EH (cell line): ENCODE results near the gene DCAF10.
"Not testable (repeated sequence)": the region's sequence is repeated elsewhere in the genome, so short reads cannot be mapped to it uniquely, and the experiment has no call there.

ENCODE experiments used
- DNase-seq: peaks from one replicate; pipeline ENCODE4 v3.0.0-alpha.2; 2015; ENCODE audit warnings: low read depth

DCAF10 gene

DNA sequence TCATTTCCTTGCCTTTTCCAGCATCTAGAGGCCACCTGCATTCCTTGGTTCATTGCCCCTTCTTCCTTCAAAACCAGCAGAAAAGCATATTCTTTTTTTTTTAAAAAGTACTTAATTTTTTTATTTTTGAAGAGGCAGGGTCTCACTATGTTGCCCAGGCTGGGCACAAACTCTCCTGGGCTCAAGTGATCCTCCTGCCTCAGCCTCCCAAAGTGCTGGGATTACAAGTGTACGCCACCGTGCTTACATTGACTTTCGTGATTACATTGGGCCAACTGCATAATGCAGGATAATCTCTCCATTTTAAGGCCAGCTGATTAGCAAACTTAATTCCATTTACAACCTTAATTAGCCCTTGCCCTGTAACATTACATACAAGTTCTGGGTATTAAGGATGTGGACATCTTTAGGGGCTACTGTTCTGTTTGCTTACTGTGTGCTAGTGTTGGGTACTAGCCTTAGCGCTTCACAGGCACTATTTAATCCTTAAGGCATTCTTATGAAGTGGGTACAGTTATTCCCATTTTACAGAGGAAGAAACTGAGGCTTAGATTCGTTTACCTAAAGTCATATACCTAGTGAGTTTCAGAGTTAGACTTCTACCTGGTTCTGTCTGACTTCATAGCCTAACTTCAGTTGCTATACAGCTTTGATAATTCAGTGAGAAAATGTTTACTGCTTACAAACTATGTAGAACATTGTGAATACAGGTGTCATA, 69.6 kb downstream of the DCAF10 start:
- DNase-seq = no peak

DNA sequence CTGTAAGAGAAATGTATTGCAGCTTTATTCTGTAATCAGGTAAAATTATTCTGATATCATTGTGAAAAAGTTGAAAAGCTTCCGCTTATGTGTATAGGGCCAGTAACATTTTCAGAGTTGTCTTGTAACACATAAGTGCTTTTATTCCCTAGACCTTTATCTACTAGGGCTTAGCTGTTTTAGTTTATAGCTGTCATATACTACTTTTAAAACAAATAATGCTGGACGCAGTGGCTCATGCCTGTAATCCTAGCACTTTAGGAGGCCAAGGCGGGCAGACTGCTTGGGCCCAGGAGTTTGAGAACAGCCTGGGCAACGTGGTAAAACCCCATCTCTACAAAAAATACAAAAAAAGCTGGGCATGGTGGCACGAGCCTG, 70.2 kb downstream of the DCAF10 start:
- no peak for DNase-seq

DNA sequence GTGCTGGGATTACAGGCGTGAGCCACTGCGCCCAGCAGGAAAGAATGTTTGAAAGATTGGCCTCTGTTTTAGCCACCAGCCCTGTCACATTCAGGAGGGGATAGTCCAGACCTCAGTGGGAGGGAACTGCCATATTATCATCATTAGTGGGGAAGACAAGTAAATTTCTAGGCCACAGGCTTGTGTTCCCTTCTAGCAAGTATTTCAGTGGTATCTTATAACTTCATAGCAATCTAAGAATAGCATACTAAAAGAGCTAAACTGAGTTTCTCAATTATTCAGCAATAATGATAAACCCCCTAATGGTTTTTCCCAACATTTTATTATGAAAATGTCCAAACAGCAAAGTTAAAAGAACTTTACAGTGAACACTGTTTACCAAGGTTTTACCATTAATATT, 73.4 kb downstream of the DCAF10 start:
- DNase-seq = no peak

DNA sequence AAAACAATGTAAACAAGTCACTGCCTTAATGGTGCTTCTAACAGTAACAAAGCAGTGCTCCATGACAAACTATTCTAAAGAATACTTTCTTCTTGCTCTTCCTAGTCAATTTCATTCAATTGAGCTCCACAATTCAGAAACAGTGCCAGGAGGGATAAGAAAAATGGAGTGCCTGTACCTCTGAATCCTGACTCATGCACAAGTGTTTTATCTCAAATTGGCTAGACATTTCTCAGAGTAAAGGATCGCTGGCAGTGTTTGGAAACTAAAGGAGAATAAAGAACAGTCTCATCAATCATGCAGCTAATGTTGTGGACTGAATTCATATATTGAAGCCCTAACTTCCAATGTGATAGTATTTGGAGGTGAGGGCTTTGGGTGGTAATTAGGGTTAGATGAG, 75.8 kb downstream of the DCAF10 start:
- no peak for DNase-seq

DNA sequence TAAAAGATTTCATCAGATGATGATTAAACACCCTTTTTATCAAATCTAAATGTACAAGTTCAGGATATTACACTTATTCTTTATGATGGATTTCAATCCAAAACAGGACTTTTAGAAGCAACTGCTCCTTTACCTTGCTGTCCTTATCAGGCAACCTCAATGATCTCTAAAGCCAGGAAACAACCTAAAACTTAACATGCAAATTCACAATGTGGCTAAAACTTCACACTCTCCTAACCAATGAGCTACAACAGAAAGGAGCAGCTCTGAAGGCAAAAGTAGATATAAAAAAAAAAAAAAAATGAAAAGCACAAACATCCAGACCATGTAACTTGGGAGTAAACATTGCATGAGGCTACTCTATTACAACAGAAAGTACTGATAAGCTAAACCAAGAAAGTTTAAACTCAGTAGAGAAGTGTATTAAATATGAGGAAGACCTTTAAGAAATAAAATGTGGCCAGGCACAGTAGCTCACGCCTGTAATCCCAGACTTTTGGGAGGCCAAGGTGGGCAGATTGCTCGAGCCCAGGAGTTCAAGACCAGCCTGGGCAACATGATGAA, 80.4 kb downstream of the DCAF10 start:
- DNase-seq = no peak

DNA sequence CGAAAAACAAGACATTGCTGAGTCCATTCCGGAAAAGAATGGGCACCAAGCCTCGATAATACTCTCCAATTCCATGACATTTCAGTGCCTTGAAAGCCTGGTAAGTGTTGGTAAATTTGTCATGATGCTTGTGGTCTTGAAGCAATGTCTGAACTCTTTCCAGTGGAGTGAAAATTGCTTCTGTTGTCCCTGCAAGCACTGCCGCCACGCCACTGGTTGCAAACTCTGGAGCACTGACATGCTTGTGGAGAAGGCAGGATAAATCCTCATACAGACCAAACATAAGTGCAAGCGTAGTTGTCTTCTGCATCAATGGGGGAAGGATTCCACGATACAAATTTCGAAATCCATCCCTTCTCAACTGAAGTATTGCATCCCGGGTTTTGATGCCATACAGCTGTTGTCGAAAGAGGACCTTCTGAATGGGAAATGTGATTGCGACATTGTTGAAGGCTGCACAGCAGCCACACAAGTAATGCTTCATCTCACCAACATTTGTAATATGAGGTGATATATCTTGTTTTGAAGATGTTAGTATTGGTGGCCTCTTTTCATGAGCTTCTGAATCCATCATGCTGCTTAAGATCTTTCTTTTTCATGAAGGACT, 87.5 kb downstream of the DCAF10 start:
- not testable (repeated sequence) for DNase-seq

DNA sequence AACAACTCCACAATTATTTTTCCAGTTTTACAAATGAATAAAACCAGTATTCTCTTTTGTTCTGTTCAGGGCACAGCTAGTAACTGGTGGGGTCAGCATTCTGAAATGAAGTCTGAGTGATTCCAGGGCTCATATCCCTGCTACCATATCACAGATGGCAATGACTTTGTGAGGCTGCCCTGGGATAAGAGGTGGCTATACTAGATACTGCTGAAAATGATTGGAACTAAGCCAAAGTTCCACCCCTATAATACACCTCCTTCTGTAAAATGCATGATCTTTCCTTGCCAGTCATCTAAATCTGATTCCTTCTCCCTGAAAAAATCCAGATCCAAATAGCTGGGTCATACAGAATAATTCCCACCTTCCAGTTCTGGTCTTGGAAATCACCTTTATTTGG, 88.9 kb downstream of the DCAF10 start:
- no peak for DNase-seq

DNA sequence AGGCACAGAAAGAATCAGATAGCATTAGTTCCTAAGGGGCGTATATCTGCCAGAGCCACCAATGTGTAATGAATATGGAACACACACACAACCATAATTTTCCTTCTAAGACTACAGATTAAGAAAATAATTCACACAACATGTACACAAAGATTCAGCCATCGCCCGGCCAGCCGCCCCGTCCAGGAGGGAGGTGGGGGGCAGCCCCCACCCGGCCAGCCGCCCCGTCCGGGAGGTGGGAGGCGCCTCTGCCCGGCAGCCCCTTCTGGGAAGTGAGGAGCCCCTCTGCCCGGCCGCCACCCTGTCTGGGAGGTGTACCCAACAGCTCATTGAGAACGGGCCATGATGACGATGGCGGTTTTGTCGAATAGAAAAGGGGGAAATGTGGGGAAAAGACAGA, 90.4 kb downstream of the DCAF10 start:
- not testable (repeated sequence) for DNase-seq

DNA sequence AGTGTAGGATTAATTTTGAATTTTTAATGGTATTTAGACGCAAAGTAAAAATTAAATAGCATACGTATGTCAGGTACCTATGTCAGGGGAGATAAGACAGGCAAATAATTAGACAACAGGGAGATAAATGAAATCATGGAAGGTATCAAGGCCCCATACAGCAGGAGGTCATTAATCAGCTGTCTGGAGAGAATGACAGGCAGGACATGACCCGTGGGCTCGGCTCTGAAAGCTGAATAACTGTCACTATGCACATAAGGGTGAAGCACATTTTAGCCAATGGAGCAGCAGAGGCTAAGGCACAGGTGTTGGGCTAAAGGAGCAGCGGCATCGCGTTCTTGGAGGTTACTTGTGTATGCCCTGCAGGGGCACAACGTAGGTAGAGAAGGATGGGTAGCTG, 91.5 kb downstream of the DCAF10 start:
- DNase-seq = no peak

DNA sequence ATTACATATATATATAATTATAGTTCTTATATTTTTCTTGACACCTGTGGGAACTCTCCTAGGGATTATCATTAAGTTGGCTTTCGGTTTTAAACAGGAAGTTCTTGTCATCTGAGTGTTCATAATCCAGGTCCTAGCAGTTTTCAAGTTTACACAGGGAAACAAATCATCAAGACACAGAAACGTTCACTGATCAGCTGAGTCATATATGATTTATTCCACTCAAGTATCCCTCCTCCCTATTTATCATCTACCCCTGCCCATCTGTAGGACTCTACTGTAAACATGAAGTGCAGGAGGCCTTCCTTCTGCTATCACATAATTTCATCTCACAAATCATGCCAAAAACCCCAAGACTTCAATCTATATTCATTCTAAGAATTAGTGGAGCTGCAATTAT, 97.1 kb downstream of the DCAF10 start:
- no peak for DNase-seq

DNA sequence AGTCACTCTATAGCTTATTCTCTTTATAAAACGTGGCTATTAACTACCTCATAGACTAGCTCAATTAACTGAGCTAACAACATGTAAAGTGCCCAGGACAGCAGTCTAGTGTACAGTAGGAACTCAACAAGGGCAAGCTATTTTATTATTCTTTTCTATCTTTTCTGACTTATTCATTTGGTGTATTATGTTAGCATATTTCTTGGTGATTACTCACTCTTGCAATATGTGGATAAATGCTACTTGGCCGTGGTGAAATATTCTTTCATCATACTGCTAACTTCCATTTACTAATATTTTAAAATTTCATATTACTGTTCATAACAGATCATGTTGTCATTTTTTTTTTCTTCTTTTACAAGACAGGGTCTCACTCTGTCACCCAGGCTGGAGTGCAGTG, 98.4 kb downstream of the DCAF10 start:
- DNase-seq = peak; percentile 48

DNA sequence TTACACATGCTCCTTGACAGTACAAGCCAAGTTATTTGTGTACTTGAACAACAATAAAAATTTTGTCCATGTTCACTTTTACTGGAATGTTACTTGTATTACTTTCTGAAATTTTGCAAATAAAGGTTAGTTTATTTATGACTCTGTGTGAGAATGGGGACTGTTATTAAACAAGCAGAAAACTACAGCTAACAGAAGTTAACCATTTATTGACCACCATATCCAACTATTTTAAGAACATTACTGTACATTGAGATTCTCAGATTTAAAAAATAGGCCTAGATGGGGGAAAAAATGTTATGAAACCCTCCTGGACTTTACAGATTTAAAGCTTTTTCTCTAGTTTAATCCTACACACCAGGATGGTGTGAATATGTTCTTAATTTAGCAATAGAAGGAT, 101.5 kb downstream of the DCAF10 start:
- DNase-seq = no peak

DNA sequence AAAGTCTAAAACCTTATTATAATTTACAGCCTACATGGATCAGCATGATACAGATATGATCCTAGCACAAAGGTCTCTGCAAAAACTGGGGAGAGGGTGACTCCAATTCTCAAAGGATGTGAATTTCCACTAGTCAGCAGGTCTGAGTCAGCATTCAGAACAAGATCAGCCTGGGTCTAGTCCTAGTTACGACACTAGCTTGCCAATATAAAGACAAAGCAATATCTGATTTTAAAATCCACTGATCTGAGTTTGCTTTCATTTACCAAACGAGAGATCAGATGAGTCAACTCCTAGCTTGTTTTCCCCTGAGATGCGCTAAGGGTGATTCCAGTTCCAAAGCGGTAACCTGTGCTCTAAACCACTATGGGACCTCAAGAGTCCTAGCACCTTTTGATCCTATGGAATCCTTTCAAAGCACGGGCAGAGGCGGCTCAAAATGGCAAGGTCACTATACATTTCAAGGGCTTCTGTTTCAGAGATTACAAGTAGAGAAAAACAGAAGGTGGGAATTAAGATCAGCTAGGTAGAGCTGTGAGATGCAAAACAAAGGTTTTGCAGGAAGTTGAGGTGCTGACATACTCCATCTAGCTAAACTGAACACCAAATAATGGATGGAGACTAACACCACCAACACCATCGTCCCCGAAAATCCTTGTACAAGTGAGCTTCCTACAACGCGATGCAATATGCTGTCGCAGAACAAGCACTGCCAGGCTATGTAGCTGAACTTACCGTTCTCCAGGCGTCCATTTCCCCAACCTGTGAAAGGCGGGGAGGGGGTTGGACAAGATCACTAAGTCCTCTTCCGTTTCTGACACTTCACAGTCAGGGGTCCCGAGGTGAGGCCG, 102.4 kb downstream of the DCAF10 start:
- peak; percentile 45 for DNase-seq

DNA sequence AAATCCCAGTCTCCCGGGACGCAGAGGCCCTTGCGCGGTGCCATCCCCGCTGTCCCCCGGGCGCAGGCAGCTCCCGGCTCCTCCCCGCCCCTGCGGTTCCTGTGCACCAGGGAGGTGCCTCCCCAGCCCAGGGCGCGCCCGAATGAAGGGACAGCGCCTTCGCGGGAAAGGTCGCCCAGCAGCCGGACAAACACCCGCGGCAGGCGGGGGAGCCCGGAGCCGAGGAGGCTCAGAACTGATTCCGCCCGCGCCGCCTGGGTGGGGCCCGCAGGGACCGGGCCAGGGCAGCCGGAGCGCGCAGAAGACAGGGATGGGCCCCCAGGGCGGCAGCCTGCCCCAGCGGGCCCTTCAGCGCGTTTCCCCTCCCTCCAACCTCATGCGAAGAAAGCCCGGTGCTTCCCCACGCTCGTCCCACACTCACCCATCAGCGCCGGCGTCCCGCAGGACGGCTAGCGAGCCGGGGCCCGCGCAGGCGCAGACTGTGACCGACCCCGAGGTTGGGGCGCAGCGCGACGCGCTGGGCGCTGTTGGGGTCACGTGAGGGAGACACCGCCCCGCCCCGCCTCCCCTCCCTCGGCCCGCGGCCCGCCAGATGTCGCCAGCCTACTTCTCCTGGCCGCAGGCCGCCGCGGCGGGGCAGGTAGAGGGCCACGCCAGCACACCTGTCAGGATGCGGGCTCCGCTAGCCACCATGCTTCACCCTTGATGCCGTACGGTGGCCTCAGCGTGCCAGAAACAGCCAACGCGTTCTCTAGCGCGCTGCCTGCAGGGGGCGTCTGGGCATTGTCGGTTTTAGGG, 103.2 kb downstream of the DCAF10 start, which contains the start of gene SLC25A51:
Gene SLC25A51, minus strand, starts transcription at position 481 of the 798 bp plus-strand sequence. CDS start 15,577 bp downstream, outside the sequence.
- DNase-seq = peak; percentile 88

DNA sequence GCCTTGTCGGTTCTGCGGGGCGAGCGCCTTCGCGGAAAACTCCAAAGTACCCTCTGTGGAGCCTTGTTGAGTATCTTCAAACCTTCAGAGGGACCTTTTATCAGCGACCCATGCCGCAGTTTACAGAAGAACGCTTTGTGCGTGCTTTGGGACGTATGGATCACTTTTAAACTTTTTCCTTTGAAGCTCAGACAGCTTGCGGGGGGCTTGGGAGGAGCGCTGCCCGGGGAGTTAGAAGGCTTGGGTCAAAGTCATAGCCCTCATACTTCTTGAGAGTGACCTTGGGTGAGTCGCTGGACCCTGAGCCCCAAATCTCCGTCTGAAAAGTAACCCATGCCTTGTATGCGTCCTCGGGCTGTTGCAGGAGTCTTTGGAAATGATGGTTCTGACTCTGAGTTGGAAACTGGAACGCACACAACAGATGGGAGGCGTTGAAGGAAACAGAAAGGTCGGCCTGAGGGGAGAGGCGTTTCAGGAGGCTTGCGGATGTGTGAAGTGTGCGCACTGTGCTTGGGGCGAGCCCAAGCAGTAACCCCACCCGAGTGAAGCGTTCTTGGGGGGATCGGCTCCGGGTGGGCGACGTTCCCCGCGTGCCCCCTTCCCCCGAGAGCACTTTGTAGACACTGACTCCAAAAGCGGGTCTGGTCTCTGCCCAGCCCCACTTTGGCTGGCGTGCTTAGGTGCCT, 104.0 kb downstream of the DCAF10 start:
- peak; percentile 65 for DNase-seq

DNA sequence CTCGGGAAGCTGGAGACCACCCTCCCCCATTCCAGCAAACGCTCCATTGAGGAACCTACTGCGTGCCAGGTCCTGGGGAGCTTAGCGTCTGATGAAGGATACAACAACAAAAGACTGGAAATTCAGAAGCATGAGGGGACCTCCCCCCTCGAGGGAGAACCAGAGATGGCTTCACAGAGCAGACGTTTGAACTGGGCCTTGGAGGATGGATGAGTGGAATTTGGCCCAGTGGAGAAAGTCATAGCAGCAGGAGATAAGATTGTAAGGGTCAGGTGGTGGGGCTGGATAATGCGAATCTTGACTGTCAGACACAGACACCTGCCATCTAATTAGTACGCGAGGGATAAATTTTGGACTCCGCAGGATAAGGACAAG, 104.5 kb downstream of the DCAF10 start:
- DNase-seq = no peak

DNA sequence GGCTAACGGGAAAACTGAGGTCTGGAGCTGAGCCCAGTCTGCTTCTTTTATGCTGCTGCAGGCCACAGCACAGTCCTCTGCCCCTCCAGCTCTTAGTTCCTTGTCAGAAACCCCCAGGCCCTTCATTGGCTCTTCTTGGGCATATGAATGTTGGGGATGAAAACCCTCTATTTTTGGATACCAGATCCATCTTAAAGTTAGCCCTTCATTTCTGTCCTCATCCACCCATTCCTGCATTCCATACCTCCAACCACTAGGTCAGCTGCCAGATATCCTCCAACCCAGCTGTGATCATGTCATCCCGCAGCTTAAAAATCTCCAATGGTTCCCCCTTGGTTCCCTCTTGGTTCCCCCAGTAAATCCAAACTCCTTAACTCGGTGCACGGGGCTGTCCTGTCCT, 105.2 kb downstream of the DCAF10 start:
- no peak for DNase-seq

DNA sequence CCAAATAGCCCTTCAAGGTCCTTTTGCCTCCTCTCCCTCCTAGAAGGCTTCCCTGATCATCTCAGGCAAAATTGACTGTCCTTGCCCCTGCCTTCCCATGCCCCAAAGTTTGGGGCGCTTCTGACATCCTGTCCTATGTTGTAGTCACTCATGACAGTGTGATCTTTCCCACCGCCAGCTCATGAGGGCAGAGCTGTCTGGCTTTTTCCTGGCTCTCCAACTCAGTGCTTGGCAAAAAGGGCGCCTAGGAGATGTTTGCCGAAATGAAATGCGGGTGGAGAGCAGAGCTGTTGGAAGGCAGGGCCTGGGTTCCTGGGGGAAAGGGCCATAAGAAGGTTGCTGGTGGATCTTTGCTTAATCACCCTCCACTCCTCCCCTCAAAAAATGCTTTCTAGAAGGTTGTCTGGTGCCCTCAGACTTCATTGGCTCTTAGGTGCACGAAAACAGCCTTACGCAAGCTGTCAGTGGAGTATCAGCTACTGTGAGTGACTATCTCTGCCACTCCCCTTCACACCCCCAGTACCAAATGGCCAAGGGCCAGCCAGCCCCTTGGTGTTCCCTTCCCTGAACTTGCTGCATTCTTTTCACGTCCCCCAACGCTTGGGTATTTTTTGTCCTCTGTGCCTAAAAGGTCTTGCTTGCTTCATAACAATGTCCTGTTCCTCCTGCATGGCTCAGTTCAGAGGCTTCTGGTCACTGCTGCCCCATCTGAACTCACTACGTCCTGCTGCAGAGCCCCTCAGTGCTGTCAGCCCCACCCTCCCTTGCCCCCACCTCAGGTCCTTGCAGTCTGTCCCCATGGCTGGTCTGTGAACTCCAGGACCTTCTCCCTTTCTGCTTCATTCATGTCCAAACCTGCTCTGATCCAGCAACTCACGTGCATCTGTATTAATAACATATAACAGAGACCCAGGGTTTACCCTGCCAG, 106.0 kb downstream of the DCAF10 start:
- DNase-seq = no peak

DNA sequence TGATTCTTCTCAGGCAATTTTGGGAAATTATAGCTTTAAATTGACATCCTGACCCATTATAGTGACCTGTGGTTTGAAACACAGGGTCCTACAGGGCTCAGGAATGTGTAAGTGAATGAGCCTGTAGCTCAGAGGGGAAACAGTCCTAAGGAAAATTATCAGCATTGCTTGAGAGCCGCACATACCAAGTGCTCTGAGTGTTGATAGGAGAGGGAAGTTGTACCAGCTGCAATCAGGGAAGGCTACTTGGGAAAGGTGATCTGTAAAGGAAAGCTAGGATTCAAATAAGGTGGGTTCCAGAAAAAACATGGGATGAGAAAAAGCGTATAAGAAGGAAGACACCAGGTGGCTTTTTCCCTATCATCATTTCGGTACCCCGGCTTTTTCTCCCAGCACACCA, 107.7 kb downstream of the DCAF10 start:
- DNase-seq = no peak

DNA sequence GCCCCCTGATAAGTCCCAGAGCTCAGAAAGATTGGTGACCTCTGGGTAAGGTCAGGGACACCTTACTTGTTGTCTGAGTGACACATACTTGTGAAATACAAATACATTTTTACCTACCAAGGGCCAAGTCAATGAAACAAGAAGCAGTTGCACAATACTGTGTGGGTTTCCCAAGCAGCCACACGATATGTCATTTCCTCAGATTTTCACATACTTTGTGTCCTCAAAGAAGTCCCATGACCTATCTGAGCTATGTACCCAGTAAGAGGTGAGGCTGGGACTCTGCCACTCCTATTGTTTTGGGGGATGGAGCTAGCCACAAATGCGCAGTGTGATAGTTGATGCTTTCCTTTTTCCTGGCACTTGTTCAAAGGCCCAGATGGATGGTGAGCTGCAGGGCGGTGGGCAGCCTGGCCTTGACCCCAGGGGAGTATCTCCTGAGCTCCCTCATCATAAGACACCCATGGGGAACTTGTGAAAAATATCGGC, 108.1 kb downstream of the DCAF10 start:
- DNase-seq = peak; percentile 56
